HG02610 (cell line): ENCODE data around the gene PHACTR1.

Experiments
- ATAC-seq: cut with Tn5 transposase; IDR thresholded peaks from one replicate; pipeline ENCODE4 v1.9.1; 2021; ENCODE audit warnings: mild to moderate bottlenecking, moderate library complexity; ENCODE audit not compliant: unreplicated experiment

PHACTR1 gene

GRCh38 chr6:12844284-12845223 is 128.0 kb downstream of the PHACTR1 start:
- no peak for ATAC-seq

- no peak for ATAC-seq
These were observed 128.8 kb downstream of the PHACTR1 start for GRCh38 chr6:12845224-12846004.

GRCh38 chr6:12848964-12849808 is 132.6 kb downstream of the PHACTR1 start:
- no peak for ATAC-seq

GRCh38 chr6:12849809-12850198 is 133.2 kb downstream of the PHACTR1 start:
- no peak for ATAC-seq

GRCh38 chr6:12851123-12851695 is 134.6 kb downstream of the PHACTR1 start:
- ATAC-seq, result no peak

- ATAC-seq, result no peak
These were observed 145.0 kb downstream of the PHACTR1 start for GRCh38 chr6:12861603-12862002.

- no peak for ATAC-seq
These were observed 148.6 kb downstream of the PHACTR1 start for GRCh38 chr6:12865117-12865516.

- ATAC-seq, result no peak
These were observed 149.2 kb downstream of the PHACTR1 start for GRCh38 chr6:12865671-12866181.

GRCh38 chr6:12866422-12867029 is 150.0 kb downstream of the PHACTR1 start:
- ATAC-seq, result no peak

- no peak for ATAC-seq
These were observed 153.4 kb downstream of the PHACTR1 start for GRCh38 chr6:12869816-12870432.

GRCh38 chr6:12873691-12874090 is 157.1 kb downstream of the PHACTR1 start:
- no peak for ATAC-seq

- ATAC-seq, result no peak
These were observed 158.5 kb downstream of the PHACTR1 start for GRCh38 chr6:12875051-12875450.

GRCh38 chr6:12878741-12879140 is 162.2 kb downstream of the PHACTR1 start:
- no peak for ATAC-seq

GRCh38 chr6:12882761-12883290 is 166.3 kb downstream of the PHACTR1 start:
- no peak for ATAC-seq

- no peak for ATAC-seq
These were observed 168.4 kb downstream of the PHACTR1 start for GRCh38 chr6:12884983-12885382.

- ATAC-seq, result no peak
These were observed 170.6 kb downstream of the PHACTR1 start for GRCh38 chr6:12886961-12887775.

GRCh38 chr6:12890171-12890790 is 173.7 kb downstream of the PHACTR1 start:
- ATAC-seq, result no peak

GRCh38 chr6:12891595-12891994 is 175.0 kb downstream of the PHACTR1 start:
- ATAC-seq, result no peak
